HEK293 (cell line): ENCODE results near the gene WNT5B.
A peak's percentile ranks its signal among the peaks of the same experiment; 100 is the strongest.

Experiments used
- FEZF1 ChIP-seq: fragments of 450-650 bp; formaldehyde crosslinking; IDR thresholded peaks from 2 replicates; pipeline ENCODE4 v1.5.1; 2016; ENCODE audit warnings: missing biosample characterization, missing genetic modification characterization
- KLF16 ChIP-seq: fragments of 450-650 bp; formaldehyde crosslinking; IDR thresholded peaks from 2 replicates; pipeline ENCODE4 v1.5.1; 2017; ENCODE audit warnings: missing biosample characterization, missing genetic modification characterization
- OSR2 ChIP-seq: fragments of 450-650 bp; formaldehyde crosslinking; IDR thresholded peaks from 2 replicates; pipeline ENCODE4 v1.5.1; 2016; ENCODE audit warnings: missing biosample characterization, missing genetic modification characterization
- PBX3 ChIP-seq: sonication (generic); formaldehyde crosslinking; IDR thresholded peaks from 2 replicates; pipeline ENCODE4 v1.8.1; 2022; ENCODE audit warnings: mild to moderate bottlenecking, moderate library complexity, missing genetic modification reagents
- PRDM6 ChIP-seq: fragments of 450-650 bp; formaldehyde crosslinking; IDR thresholded peaks from 2 replicates; pipeline ENCODE4 v1.5.1; 2017; ENCODE audit warnings: missing biosample characterization, missing genetic modification characterization
- RBAK ChIP-seq: fragments of 450-650 bp; formaldehyde crosslinking; IDR thresholded peaks from 2 replicates; pipeline ENCODE4 v1.5.1; 2016; ENCODE audit warnings: missing biosample characterization, missing genetic modification characterization
- ZBTB1 ChIP-seq: fragments of 450-650 bp; formaldehyde crosslinking; IDR thresholded peaks from 2 replicates; pipeline ENCODE4 v1.5.1; 2016; ENCODE audit warnings: missing biosample characterization, missing genetic modification characterization
- ZBTB10 ChIP-seq: fragments of 450-650 bp; formaldehyde crosslinking; IDR thresholded peaks from 2 replicates; pipeline ENCODE4 v1.5.1; 2016; ENCODE audit warnings: missing biosample characterization, missing genetic modification characterization
- ZNF114 ChIP-seq: fragments of 450-650 bp; formaldehyde crosslinking; IDR thresholded peaks from 2 replicates; pipeline ENCODE4 v1.5.0; 2017; ENCODE audit warnings: missing biosample characterization, missing genetic modification characterization
- ZNF133 ChIP-seq: fragments of 450-650 bp; formaldehyde crosslinking; IDR thresholded peaks from 2 replicates; pipeline ENCODE4 v1.5.1; 2016; ENCODE audit warnings: missing biosample characterization, missing genetic modification characterization
- ZNF155 ChIP-seq: fragments of 450-650 bp; formaldehyde crosslinking; IDR thresholded peaks from 2 replicates; pipeline ENCODE4 v1.5.1; 2016; ENCODE audit warnings: missing biosample characterization, missing genetic modification characterization
- ZNF19 ChIP-seq: fragments of 450-650 bp; formaldehyde crosslinking; IDR thresholded peaks from 2 replicates; pipeline ENCODE4; 2016; ENCODE audit warnings: missing biosample characterization, missing genetic modification characterization, low read depth
- ZNF211 ChIP-seq: fragments of 450-650 bp; formaldehyde crosslinking; IDR thresholded peaks from 2 replicates; pipeline ENCODE4 v1.5.1; 2016; ENCODE audit warnings: low read depth, missing biosample characterization, missing genetic modification characterization
- ZNF214 ChIP-seq: fragments of 450-650 bp; formaldehyde crosslinking; IDR thresholded peaks from 2 replicates; pipeline ENCODE4 v1.5.1; 2017; ENCODE audit warnings: missing biosample characterization, mild to moderate bottlenecking, missing genetic modification characterization, borderline replicate concordance
- ZNF394 ChIP-seq: fragments of 450-650 bp; formaldehyde crosslinking; IDR thresholded peaks from 2 replicates; pipeline ENCODE4 v1.5.1; 2016; ENCODE audit warnings: missing biosample characterization, missing genetic modification characterization, mild to moderate bottlenecking, moderate library complexity, borderline replicate concordance
- ZNF544 ChIP-seq: fragments of 450-650 bp; formaldehyde crosslinking; IDR thresholded peaks from 2 replicates; pipeline ENCODE4 v1.5.0; 2017; ENCODE audit warnings: missing biosample characterization, missing genetic modification characterization
- ZNF558 ChIP-seq: fragments of 450-650 bp; formaldehyde crosslinking; IDR thresholded peaks from 2 replicates; pipeline ENCODE4 v1.5.1; 2016; ENCODE audit warnings: missing biosample characterization, missing genetic modification characterization
- ZNF600 ChIP-seq: fragments of 450-650 bp; formaldehyde crosslinking; IDR thresholded peaks from 2 replicates; pipeline ENCODE4 v1.5.1; 2016; ENCODE audit warnings: missing biosample characterization, missing genetic modification characterization
- ZNF692 ChIP-seq: fragments of 450-650 bp; formaldehyde crosslinking; IDR thresholded peaks from 2 replicates; pipeline ENCODE4 v1.5.1; 2016; ENCODE audit warnings: missing biosample characterization, missing genetic modification characterization
- ZNF768 ChIP-seq: fragments of 450-650 bp; formaldehyde crosslinking; IDR thresholded peaks from 2 replicates; pipeline ENCODE4 v1.5.1; 2018; ENCODE audit warnings: missing biosample characterization, mild to moderate bottlenecking, missing genetic modification characterization
- ZNF776 ChIP-seq: fragments of 450-650 bp; formaldehyde crosslinking; IDR thresholded peaks from 2 replicates; pipeline ENCODE4 v1.5.0; 2017; ENCODE audit warnings: missing biosample characterization, missing genetic modification characterization, borderline replicate concordance
- ZNF791 ChIP-seq: fragments of 450-650 bp; formaldehyde crosslinking; IDR thresholded peaks from 2 replicates; pipeline ENCODE4 v1.5.1; 2016; ENCODE audit warnings: missing biosample characterization, missing genetic modification characterization
- ZSCAN16 ChIP-seq: fragments of 450-650 bp; formaldehyde crosslinking; IDR thresholded peaks from 2 replicates; pipeline ENCODE4 v1.5.1; 2016; ENCODE audit warnings: missing biosample characterization, missing genetic modification characterization
- TF ChIP-seq, protein P1 (sequence below): fragments of 450-650 bp; formaldehyde crosslinking; conservative IDR thresholded peaks from 2 replicates; pipeline ENCODE4 v1.5.1; 2016; ENCODE audit warnings: low read depth, missing biosample characterization, missing genetic modification characterization
- TF ChIP-seq, protein P2 (sequence below): fragments of 450-650 bp; formaldehyde crosslinking; IDR thresholded peaks from 2 replicates; pipeline ENCODE4 v1.5.1; 2016; ENCODE audit warnings: missing biosample characterization, missing genetic modification characterization

The WNT5B gene

GRCh38 chr12:1661553-1662335 lies 32.7 kb downstream of the WNT5B start (continued):
- TF ChIP-seq ZSCAN16 (tag by site-specific recombination) (0 out of 2 replicates have a peak, but pooled peaks have one; percentile 19), KLF16 (tag by site-specific recombination) (peak; percentile 92), FEZF1 (tag by site-specific recombination) (no peak), ZNF133 (tag by site-specific recombination) (no peak), ZNF544 (tag by site-specific recombination) (no peak), ZNF394 (tag by site-specific recombination) (peak; percentile 37; the same call in 1 of the 2 replicates), OSR2 (tag by site-specific recombination) (no peak), ZBTB1 (tag by site-specific recombination) (no peak), ZNF211 (tag by site-specific recombination) (no peak), RBAK (tag by site-specific recombination) (no peak), ZNF776 (tag by site-specific recombination) (no peak), ZNF214 (tag by site-specific recombination) (no peak), ZNF19 (tag by site-specific recombination) (no peak), ZNF558 (tag by site-specific recombination) (no peak), ZNF791 (tag by site-specific recombination) (no peak), ZBTB10 (tag by site-specific recombination) (peak; percentile 86), PRDM6 (tag by site-specific recombination) (no peak), ZNF600 (tag by site-specific recombination) (peak; percentile 61; the same call in 1 of the 2 replicates), PBX3 (no peak), ZNF155 (no peak), ZNF114 (no peak), ZNF692 (tag by site-specific recombination) (peak; percentile 88), ZNF768 (tag by site-specific recombination) (no peak)
- TF ChIP-seq, protein P1, sequence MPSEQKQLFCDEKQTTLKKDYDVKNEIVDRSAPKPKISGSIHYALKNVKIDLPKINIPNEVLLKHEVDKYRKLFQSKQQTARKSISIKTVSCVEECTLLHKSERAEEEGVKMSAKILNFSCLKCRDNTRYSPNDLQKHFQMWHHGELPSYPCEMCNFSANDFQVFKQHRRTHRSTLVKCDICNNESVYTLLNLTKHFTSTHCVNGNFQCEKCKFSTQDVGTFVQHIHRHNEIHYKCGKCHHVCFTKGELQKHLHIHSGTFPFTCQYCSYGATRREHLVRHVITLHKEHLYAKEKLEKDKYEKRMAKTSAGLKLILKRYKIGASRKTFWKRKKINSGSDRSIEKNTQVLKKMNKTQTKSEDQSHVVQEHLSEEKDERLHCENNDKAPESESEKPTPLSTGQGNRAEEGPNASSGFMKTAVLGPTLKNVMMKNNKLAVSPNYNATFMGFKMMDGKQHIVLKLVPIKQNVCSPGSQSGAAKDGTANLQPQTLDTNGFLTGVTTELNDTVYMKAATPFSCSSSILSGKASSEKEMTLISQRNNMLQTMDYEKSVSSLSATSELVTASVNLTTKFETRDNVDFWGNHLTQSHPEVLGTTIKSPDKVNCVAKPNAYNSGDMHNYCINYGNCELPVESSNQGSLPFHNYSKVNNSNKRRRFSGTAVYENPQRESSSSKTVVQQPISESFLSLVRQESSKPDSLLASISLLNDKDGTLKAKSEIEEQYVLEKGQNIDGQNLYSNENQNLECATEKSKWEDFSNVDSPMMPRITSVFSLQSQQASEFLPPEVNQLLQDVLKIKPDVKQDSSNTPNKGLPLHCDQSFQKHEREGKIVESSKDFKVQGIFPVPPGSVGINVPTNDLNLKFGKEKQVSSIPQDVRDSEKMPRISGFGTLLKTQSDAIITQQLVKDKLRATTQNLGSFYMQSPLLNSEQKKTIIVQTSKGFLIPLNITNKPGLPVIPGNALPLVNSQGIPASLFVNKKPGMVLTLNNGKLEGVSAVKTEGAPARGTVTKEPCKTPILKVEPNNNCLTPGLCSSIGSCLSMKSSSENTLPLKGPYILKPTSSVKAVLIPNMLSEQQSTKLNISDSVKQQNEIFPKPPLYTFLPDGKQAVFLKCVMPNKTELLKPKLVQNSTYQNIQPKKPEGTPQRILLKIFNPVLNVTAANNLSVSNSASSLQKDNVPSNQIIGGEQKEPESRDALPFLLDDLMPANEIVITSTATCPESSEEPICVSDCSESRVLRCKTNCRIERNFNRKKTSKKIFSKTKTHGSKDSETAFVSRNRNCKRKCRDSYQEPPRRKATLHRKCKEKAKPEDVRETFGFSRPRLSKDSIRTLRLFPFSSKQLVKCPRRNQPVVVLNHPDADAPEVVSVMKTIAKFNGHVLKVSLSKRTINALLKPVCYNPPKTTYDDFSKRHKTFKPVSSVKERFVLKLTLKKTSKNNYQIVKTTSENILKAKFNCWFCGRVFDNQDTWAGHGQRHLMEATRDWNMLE (tag by site-specific recombination): no peak
- TF ChIP-seq, protein P2, sequence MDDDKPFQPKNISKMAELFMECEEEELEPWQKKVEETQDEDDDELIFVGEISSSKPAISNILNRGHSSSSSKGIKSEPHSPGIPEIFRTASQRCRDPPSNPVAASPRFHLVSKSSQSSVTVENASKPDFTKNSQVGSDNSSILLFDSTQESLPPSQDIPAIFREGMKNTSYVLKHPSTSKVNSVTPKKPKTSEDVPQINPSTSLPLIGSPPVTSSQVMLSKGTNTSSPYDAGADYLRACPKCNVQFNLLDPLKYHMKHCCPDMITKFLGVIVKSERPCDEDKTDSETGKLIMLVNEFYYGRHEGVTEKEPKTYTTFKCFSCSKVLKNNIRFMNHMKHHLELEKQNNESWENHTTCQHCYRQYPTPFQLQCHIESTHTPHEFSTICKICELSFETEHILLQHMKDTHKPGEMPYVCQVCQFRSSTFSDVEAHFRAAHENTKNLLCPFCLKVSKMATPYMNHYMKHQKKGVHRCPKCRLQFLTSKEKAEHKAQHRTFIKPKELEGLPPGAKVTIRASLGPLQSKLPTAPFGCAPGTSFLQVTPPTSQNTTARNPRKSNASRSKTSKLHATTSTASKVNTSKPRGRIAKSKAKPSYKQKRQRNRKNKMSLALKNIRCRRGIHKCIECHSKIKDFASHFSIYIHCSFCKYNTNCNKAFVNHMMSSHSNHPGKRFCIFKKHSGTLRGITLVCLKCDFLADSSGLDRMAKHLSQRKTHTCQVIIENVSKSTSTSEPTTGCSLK: no peak
